WI38 (cell line): ENCODE measurements around the gene PHGDH.
"Not testable (repeated sequence)": the region's sequence is repeated elsewhere in the genome, so short reads cannot be mapped to it uniquely, and the experiment has no call there.

ENCODE experiments used
- H3K4me3 ChIP-seq: 2 replicates; pipeline ENCODE4 v1.5.1; 2011; ENCODE audit warnings: low read depth, mild to moderate bottlenecking, control low read depth, low read length
- TF ChIP-seq, protein P1 (sequence below): IDR thresholded peaks from 2 replicates; pipeline ENCODE4 v1.5.1; 2012; ENCODE audit warnings: low read depth, mild to moderate bottlenecking, control low read depth, low read length

PHGDH gene

GRCh38 chr1:119783354-119784185 is 71.8 kb downstream of the PHGDH start:
- TF ChIP-seq, protein P1, sequence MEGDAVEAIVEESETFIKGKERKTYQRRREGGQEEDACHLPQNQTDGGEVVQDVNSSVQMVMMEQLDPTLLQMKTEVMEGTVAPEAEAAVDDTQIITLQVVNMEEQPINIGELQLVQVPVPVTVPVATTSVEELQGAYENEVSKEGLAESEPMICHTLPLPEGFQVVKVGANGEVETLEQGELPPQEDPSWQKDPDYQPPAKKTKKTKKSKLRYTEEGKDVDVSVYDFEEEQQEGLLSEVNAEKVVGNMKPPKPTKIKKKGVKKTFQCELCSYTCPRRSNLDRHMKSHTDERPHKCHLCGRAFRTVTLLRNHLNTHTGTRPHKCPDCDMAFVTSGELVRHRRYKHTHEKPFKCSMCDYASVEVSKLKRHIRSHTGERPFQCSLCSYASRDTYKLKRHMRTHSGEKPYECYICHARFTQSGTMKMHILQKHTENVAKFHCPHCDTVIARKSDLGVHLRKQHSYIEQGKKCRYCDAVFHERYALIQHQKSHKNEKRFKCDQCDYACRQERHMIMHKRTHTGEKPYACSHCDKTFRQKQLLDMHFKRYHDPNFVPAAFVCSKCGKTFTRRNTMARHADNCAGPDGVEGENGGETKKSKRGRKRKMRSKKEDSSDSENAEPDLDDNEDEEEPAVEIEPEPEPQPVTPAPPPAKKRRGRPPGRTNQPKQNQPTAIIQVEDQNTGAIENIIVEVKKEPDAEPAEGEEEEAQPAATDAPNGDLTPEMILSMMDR: no peak
- no peak overlapping the region for H3K4me3 ChIP-seq

DNA sequence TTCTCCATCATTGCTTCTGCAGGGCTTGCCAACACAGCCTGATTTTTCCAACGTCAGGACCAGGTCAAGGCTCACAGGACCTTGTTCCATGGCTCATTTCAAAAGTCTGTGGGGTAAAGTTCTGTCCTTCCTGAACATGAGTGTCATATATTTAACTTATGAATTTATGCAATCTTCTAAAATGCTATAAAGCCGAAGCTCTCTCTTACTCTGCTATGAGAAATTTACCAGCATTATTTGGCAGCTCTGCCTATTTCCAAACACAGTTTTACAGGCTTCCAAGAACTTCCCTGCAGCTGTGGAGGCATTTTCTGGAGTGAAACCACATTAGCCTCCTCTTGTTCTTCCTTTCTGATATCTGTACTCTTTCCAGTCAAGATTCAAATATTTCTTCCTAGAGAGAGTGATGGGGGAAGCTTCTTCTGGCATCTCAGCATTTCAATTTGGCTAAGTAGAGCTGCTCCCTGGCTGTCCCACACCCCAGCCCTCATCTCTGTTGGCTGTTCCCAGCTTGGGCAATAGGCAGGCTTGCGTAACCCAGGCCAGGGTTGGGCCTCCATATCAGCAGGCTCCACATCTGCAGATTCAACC is 72.6 kb downstream of the PHGDH start:
- TF ChIP-seq, protein P1: no peak
- H3K4me3 ChIP-seq: no peak overlapping the region

- not testable (repeated sequence) for H3K4me3 ChIP-seq
Measured at GRCh38 chr1:119786046-119786445, 74.3 kb downstream of the PHGDH start.

DNA sequence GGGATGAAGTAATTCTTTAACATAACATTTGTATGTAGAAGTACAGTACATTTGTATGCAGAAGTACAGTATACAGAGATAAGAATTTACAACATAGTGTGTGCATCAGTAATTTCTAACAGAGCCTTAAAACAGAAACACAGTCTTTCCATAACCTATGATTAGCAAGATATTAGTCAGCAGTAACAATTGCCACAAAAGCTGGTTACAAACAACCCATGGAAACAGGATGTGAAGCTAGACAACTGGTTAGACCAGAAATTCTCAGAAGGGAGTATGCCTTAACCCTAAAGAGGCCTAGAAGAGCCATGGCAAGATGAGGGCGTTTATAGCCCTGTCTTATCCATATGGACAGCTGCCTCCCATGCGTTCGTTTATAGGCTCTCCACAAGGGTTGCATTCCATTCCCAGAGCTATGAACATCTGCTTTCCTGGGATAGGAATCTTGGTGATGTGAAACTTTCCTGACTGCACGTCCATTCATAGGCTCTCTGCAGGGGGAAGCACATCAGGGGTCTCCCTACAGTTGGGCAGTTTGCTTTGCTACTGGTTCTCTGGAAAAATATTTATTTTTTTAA is 74.8 kb downstream of the PHGDH start:
- not testable (repeated sequence) for H3K4me3 ChIP-seq

GRCh38 chr1:119787776-119788175 is 76.0 kb downstream of the PHGDH start:
- TF ChIP-seq, protein P1: no peak
- H3K4me3 ChIP-seq: no peak overlapping the region

DNA sequence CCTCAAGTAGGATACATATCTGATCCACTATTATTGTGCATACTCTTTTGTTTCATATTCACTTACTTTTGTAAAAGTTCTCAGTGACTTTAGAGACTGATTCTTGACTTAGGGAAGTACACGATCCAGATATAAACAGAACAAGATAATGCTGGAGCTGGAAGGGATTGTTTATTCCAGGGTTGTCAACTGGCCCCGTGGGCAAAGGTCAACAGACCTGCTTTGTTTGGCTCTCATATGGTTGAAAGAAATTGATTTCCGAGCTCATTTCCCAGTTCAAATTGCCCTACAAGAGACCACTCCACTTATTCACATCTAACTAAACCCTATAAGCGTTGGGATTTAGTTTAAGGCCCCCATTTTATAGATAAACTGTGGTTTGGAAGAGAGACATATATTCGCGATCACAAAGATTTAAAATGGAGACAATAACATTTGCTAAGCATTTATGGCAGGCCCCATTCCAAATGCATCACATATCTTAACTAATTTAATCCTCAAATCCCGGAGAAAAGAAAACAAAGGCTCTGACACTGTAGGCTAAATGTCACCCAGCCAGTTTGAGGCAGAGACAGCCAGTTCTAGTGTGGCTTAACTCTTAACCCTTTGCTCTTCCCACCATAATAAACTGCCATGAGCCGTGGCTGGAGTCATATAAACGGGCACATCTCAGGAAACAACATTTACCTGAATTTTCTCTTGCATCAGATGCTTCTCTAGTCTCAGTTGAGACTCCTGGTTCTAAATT is 78.9 kb downstream of the PHGDH start:
- H3K4me3 ChIP-seq: no peak overlapping the region
- TF ChIP-seq, protein P1: no peak

DNA sequence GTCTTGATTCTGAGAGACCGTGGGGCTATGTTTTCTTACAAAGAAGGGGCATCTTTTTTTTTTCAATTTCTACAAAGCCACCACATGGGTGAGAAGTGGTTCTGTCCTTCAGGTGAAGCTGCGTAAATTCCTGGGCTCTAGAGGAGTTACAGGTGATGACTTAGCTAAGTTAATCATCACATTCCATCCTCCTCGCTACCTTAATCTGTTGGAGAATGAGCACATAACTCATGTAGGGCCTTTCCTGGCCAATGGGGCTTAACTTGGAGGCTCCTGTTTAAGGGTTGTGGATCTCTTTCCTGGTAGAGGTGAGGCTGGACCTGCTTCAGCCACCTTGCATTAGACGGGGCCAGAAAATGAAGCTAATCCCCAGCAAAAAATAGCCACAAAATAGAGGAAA is 79.6 kb downstream of the PHGDH start:
- TF ChIP-seq, protein P1: no peak
- no peak overlapping the region for H3K4me3 ChIP-seq
